DND-41 (cell line): ENCODE results near the gene FHL2.

Source experiments
- ATAC-seq: fragments of 200-7000 bp; cut with Tn5 transposase; 3 replicates; pipeline ENCODE4 v1.9.1; 2021; ENCODE audit warnings: low read depth; ENCODE audit not compliant: insufficient read depth
- DNase-seq: peaks from one replicate; pipeline ENCODE4 v3.0.0-alpha.2; 2020
- H2AFZ ChIP-seq: 2 replicates; pipeline ENCODE4 v1.6.0; 2012; ENCODE audit warnings: low read depth, low read length
- H3K27ac ChIP-seq: 2 replicates; pipeline ENCODE4 v1.5.1; 2012; ENCODE audit warnings: low read length, inconsistent platforms
- H3K27me3 ChIP-seq: fragments of 200-600 bp; sonication (generic); 2 replicates; pipeline ENCODE4 v1.6.0; 2012; ENCODE audit warnings: low read length, mild to moderate bottlenecking, inconsistent platforms; ENCODE audit not compliant: insufficient read depth, poor library complexity
- H3K36me3 ChIP-seq: 2 replicates; pipeline ENCODE4 v1.5.1; 2012; ENCODE audit warnings: low read length, inconsistent platforms; ENCODE audit not compliant: insufficient read depth
- H3K4me1 ChIP-seq: 2 replicates; pipeline ENCODE4 v1.5.1; 2012; ENCODE audit warnings: mild to moderate bottlenecking, low read length; ENCODE audit not compliant: insufficient read depth
- H3K4me2 ChIP-seq: 2 replicates; pipeline ENCODE4 v1.6.0; 2012; ENCODE audit warnings: mild to moderate bottlenecking, moderate library complexity, low read length, inconsistent platforms; ENCODE audit not compliant: insufficient read depth
- H3K4me3 ChIP-seq, 2 experiments: fragments of 200-600 bp in 1 of 2; shearing (Covaris generic) in 1 of 2; 2 replicates each; pipeline ENCODE4 v1.5.1; 2012 to 2016; ENCODE audit warnings: inconsistent platforms in 2 of 2, low read length in 2 of 2, mild to moderate bottlenecking in 2 of 2, low read depth in 1 of 2, moderate library complexity in 1 of 2
- H3K79me2 ChIP-seq: 2 replicates; pipeline ENCODE4 v1.6.0; 2012; ENCODE audit warnings: low read length, inconsistent platforms; ENCODE audit not compliant: insufficient read depth
- H3K9ac ChIP-seq: 2 replicates; pipeline ENCODE4 v1.6.0; 2012; ENCODE audit warnings: low read depth, mild to moderate bottlenecking, inconsistent platforms, low read length, moderate library complexity
- H3K9me3 ChIP-seq: 2 replicates; pipeline ENCODE4 v1.5.1; 2012; ENCODE audit warnings: low read length, moderate library complexity, mild to moderate bottlenecking, inconsistent platforms; ENCODE audit not compliant: insufficient read depth, severe bottlenecking
- H4K20me1 ChIP-seq: 2 replicates; pipeline ENCODE4 v1.6.0; 2012; ENCODE audit warnings: low read length; ENCODE audit not compliant: insufficient read depth
- EZH2 ChIP-seq: IDR thresholded peaks from 3 replicates; pipeline ENCODE4 v1.6.1; 2012; ENCODE audit warnings: borderline replicate concordance, low read depth, mild to moderate bottlenecking, moderate library complexity, low read length, inconsistent platforms; ENCODE audit not compliant: severe bottlenecking
- TF ChIP-seq, protein P1 (sequence below): IDR thresholded peaks from 2 replicates; pipeline ENCODE4 v1.5.1; 2012; ENCODE audit warnings: borderline replicate concordance, low read length, moderate library complexity, mild to moderate bottlenecking; ENCODE audit not compliant: poor library complexity, severe bottlenecking; ENCODE audit errors: extremely low read depth

Gene FHL2

DNA sequence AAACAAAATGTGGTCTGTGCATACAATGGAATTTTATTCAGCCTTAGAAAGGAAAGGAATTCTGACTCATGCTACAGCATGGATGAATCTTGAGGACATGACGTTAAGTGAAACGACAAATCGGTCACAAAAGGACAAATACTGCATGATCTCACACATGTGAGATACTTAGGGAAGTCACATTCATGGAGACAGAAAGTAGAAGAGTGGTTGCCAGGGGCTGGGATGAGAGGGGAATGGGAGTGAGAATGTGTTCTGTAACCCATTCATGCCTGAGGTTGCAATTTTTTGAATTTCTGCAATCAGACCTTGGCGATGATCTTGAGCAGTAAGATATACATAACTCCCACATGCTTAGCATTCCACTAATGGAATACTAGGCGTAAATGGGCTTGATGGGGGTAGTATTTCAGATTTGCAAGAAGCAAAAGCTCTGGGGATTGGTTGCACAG is 22.0 kb downstream of the FHL2 start:
- no peaks in the 10 kb centered on the region for H3K9me3 ChIP-seq
- no peak overlapping the region for H3K9ac ChIP-seq
- no peak overlapping the region for H3K27ac ChIP-seq
- no peak overlapping the region for H3K4me3 ChIP-seq
- H3K27me3 ChIP-seq: no peaks in the 10 kb centered on the region
- ATAC-seq (no peak), DNase-seq (no peak)
- H3K79me2 ChIP-seq: no peaks in the 10 kb centered on the region
- no peaks in the 10 kb centered on the region for H3K4me1 ChIP-seq
- no peaks in the 10 kb centered on the region for H4K20me1 ChIP-seq
- H2AFZ ChIP-seq: no peak overlapping the region
- no peak overlapping the region for H3K4me2 ChIP-seq
- no peaks in the 10 kb centered on the region for H3K36me3 ChIP-seq
- TF ChIP-seq EZH2: no peak
- TF ChIP-seq, protein P1, sequence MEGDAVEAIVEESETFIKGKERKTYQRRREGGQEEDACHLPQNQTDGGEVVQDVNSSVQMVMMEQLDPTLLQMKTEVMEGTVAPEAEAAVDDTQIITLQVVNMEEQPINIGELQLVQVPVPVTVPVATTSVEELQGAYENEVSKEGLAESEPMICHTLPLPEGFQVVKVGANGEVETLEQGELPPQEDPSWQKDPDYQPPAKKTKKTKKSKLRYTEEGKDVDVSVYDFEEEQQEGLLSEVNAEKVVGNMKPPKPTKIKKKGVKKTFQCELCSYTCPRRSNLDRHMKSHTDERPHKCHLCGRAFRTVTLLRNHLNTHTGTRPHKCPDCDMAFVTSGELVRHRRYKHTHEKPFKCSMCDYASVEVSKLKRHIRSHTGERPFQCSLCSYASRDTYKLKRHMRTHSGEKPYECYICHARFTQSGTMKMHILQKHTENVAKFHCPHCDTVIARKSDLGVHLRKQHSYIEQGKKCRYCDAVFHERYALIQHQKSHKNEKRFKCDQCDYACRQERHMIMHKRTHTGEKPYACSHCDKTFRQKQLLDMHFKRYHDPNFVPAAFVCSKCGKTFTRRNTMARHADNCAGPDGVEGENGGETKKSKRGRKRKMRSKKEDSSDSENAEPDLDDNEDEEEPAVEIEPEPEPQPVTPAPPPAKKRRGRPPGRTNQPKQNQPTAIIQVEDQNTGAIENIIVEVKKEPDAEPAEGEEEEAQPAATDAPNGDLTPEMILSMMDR: no peak

DNA sequence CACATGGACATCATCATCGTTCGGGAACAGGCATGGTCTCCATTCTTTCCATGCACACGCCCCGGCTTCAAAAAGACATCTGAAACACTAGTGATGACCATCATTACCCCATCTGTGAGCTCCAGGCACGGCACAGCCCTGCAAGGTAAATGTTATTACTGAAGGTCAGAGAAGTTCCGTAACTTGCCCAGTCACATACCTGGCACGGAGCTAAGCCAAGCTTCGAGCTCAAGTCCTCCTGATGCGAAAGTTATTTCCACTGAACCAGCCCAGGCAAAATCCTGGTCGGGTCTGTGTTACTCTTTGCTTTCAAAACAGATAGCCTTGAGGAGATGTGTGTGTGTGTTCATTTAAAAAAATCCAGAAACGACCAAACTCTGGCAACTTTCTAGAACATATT is 22.8 kb downstream of the FHL2 start:
- H3K9ac ChIP-seq: no peak overlapping the region
- H3K79me2 ChIP-seq: no peaks in the 10 kb centered on the region
- no peak overlapping the region for H3K4me2 ChIP-seq
- no peaks in the 10 kb centered on the region for H3K36me3 ChIP-seq
- H4K20me1 ChIP-seq: no peaks in the 10 kb centered on the region
- no peaks in the 10 kb centered on the region for H3K27me3 ChIP-seq
- H2AFZ ChIP-seq: no peak overlapping the region
- DNase-seq (no peak), ATAC-seq (no peak)
- H3K4me1 ChIP-seq: no peaks in the 10 kb centered on the region
- H3K4me3 ChIP-seq: no peak overlapping the region
- no peak overlapping the region for H3K27ac ChIP-seq
- TF ChIP-seq, protein P1: no peak
- no peak for TF ChIP-seq EZH2
- no peaks in the 10 kb centered on the region for H3K9me3 ChIP-seq

DNA sequence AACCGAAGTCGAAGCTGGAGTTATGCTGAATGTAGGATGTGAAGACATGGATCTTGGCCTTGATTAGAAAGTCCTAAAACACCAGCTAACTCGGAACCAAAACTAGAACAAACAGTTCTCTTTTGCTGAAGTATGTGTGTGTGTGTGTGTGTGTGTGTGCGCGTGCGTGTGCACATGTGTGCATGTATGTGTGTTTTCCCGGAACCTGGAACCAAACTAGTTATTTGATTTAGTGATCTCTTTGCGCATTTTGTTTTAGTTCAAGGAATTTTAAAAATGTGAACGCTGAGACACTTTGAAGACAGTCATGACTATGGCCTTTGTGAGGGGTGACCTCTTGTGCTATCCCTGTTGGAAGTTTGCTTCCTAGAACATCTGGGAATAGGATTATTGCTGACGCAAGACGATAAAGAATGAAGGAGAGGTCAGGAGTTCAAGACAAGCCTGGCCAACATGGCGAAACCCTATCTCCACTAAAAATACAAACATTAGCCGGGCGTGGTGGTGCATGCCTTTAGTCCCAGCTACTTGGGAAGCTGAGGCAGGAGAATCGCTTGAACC is 23.8 kb downstream of the FHL2 start:
- Histone ChIP-seq H3K9me3 (no peaks in the 10 kb centered on the region), H3K4me1 (peaks cover 3% of the 10 kb centered on the region), H3K4me3 (no peak overlapping the region), H3K27ac (no peak overlapping the region), H3K4me2 (no peak overlapping the region), H3K36me3 (no peaks in the 10 kb centered on the region), H3K27me3 (no peaks in the 10 kb centered on the region), H3K9ac (no peak overlapping the region), H4K20me1 (no peaks in the 10 kb centered on the region), H3K79me2 (no peaks in the 10 kb centered on the region), H2AFZ (no peak overlapping the region)
- ATAC-seq (no peak), DNase-seq (no peak)
- TF ChIP-seq EZH2: no peak
- TF ChIP-seq, protein P1: no peak
